ENCODE measurements around the gene RNF14.

RNF14 gene

GRCh38 chr5:142012792-142013388 is 44.0 kb downstream of the RNF14 start, which contains the start of gene GNPDA1:
Gene GNPDA1, minus strand, starts transcription at chr5:142013027. Its CDS starts 992 bp downstream, at chr5:142012035.
- peak within 1 kb of the TSS; percentile 82 for H3K27ac ChIP-seq
- TF ChIP-seq ZFX (IDR thresholded peaks at IDR 0.05): peak; percentile 30; the same call in 1 of the 2 replicates
- TF ChIP-seq, protein P1, sequence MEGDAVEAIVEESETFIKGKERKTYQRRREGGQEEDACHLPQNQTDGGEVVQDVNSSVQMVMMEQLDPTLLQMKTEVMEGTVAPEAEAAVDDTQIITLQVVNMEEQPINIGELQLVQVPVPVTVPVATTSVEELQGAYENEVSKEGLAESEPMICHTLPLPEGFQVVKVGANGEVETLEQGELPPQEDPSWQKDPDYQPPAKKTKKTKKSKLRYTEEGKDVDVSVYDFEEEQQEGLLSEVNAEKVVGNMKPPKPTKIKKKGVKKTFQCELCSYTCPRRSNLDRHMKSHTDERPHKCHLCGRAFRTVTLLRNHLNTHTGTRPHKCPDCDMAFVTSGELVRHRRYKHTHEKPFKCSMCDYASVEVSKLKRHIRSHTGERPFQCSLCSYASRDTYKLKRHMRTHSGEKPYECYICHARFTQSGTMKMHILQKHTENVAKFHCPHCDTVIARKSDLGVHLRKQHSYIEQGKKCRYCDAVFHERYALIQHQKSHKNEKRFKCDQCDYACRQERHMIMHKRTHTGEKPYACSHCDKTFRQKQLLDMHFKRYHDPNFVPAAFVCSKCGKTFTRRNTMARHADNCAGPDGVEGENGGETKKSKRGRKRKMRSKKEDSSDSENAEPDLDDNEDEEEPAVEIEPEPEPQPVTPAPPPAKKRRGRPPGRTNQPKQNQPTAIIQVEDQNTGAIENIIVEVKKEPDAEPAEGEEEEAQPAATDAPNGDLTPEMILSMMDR (conservative IDR thresholded peaks at IDR 0.05): no peak

DNA sequence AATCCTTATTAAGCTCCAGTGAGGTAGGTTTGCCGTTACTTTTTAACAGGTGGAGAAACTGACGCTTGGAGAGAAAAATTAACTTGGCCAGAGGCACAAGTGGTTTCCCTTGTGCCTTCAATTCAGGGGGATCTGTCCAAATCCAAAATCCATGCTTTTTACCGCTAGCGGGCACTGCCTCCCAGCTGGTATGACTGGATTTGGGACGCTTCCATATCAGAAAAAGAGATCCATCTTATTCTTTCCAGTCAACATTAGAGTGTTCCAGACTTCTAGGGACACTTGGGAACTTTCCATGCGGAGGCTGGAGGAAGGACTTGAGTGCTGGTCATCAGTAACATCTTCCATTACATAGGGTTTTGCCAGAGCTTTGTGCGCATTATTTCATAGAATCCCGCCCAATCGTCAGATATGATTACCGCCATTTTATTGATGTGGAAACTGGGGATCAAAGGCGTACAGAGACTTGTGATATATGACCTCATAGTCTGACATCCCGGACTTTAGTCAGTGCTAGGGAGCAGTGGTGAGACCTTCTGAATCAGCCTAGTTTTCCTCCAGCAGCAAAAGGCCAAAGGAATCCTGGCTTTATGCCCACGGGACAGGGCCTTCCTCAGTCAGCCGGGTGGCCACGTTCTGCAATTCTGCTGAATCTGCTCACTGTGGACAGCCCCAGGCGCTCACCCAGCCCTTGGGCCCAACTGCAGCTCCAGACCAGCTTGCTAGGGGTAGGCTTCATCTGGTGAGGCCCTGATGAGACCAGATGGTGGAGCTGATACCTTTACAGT is 45.0 kb downstream of the RNF14 start:
- TF ChIP-seq, protein P1 (conservative IDR thresholded peaks at IDR 0.05): peak; percentile 83
- no peak for TF ChIP-seq ZFX (IDR thresholded peaks at IDR 0.05)
- H3K27ac ChIP-seq: peak overlapping the region; percentile 82

GRCh38 chr5:142014911-142015584 is 46.1 kb downstream of the RNF14 start:
- no peak overlapping the region for H3K27ac ChIP-seq
- TF ChIP-seq, protein P1 (conservative IDR thresholded peaks at IDR 0.05): peak; percentile 77
- no peak for TF ChIP-seq ZFX (IDR thresholded peaks at IDR 0.05)

DNA sequence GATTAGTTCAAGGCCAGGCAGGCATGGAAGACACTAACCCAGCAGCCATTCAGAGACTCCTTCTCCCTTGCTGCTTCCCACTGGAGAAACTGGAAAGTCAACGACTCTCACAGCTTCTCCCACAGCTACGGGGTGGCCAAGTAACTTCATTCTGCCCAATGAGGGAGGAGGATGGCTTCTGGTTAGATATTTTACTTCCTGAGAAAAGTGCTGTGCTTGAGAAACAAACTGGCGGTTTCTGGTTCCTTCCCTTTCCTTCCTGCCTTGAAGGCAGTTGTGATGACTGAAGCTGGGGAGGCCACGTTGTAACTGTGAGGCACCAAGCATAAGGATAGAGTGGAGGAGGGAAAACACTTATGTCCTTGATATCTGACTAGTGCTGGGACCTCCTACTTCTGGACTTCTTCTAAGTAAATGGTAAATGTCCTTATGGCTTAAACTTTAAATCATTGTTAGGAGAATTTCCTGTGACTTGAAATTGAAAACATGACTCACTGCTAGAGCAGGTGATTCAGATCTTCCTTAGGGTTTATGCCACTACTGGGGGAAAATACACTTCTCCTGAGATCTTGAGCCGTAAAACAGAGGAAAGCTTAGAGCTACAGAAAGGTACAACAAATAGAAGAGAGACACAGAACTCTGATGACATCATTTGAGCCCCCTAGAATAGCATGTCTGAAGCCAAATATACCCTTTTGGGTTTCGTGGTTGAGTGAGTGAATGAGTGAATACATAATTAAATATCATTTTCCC is 47.1 kb downstream of the RNF14 start:
- H3K27ac ChIP-seq: no peak overlapping the region
- TF ChIP-seq ZFX (IDR thresholded peaks at IDR 0.05): no peak
- TF ChIP-seq, protein P1 (conservative IDR thresholded peaks at IDR 0.05): no peak

- TF ChIP-seq, protein P1 (conservative IDR thresholded peaks at IDR 0.05): no peak
- no peak for TF ChIP-seq ZFX (IDR thresholded peaks at IDR 0.05)
- no peak overlapping the region for H3K27ac ChIP-seq
Observed at GRCh38 chr5:142016556-142016955, 47.7 kb downstream of the RNF14 start.

DNA sequence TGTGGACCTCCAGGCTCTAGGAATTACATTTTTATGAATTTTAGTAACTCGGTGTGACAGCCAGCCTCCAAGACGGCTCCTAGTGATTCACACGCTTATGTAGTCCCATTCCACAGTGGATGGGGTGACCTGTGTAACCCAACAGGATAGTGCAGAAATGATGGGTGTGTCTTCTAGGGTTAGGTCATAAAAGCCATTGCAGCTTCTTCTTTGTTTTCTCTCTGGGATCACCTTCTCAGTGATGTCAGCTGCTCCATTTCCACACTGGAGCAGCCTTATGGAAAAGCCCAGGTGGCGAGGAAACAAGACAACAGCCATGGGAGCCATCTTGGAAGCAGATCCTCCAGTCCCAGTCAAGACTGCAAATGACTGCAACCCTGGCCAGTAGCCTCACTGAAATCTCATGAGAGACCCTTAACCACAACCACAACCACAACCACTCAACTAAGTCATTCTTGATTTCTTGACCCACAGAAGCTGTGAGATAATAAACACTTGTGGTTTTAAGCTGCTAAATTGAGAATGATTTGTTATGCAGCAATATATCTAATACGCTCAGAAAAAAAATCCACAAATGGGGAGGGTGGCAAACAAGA is 49.0 kb downstream of the RNF14 start:
- no peak for TF ChIP-seq ZFX (IDR thresholded peaks at IDR 0.05)
- TF ChIP-seq, protein P1 (conservative IDR thresholded peaks at IDR 0.05): no peak
- H3K27ac ChIP-seq: no peak overlapping the region

Measured in C4-2B (cell line).